HG03432 (cell line): ENCODE measurements around the gene ITGB1.

Experiments used
- ATAC-seq: cut with Tn5 transposase; IDR thresholded peaks from one replicate; pipeline ENCODE4 v1.9.1; 2021; ENCODE audit warnings: mild to moderate bottlenecking, moderate library complexity; ENCODE audit not compliant: unreplicated experiment

The ITGB1 gene

DNA sequence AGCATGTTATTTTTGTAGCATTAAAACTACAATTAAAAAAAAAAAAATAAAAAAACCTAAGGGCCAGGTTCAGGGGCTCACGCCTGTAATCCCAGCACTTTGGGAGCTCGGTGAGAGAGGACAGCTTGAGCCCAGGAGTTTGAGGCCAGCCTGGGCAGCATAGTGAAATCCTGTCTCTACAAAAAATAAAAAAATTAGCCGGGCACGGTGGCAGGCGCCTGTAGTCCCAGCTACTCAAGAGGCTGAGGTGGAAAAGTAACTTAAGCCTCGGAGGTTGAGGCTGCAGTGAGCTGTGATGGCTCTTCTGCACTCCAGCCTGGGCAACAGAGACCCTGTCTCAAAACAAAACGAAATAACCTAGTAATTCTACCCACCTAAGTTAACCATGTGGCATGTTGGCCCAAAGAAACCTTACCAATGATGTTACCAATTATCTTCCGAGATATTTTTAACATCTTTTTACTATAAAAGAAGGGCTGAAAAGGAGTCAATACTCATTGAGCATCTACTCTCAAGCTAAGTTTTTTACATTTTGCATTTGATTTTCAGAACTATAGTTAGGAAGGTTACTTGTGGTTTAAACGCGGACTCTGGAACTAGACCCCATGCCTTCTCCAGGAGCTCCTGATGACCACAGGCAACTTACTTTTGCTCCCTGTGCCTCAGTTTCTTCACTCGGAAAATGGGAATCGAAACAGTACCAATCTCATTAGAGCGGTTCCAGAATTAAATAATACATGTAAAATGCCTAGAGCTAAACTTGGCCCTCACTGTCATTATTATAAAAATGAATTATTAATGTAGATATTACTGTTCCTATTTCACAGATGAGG lies 1.4 kb downstream of the ITGB1 start:
- no peak for ATAC-seq

DNA sequence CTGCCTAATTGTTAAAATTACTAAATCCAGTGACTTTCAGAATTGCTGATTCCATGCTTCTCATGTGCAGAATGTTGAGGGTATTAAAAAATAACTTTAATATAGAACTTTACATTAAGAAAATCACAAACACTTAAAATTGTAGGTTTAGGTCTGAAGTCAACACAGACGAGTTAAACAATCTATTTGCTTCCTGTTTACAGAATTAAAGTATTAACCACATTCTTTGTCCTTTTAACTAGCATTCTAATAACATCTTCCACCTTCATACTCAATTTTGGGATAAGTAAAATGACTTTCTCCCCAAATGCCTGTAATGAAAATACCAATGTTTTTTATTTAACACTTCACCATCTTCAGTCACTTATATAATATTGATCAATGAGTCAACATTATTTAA lies 2.2 kb downstream of the ITGB1 start:
- no peak for ATAC-seq

- no peak for ATAC-seq
These were observed 2.7 kb downstream of the ITGB1 start for GRCh38 chr10:32955299-32955772.

- no peak for ATAC-seq
These were observed 3.3 kb downstream of the ITGB1 start for GRCh38 chr10:32954545-32955298.

DNA sequence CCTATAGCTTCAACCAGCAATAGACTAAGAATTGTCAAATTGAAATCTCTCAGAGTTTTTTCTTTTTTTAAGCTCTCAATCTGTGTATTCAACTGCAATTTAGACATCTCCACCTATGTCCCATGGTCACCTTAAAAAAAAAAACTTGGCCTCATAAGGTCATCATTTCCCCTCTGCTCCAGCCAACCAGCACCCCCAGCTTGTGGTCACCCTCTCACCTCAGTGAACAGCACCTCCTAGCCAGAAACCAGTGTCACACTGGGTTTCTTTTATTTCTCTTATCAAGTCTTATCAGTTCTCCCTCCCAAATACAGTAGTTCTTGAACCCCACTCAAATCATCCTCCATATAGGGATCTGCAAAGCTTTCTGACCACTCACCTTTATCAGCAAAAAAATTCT lies 4.0 kb downstream of the ITGB1 start:
- no peak for ATAC-seq

- ATAC-seq, result no peak
These were observed 4.6 kb downstream of the ITGB1 start for GRCh38 chr10:32953277-32953927.

GRCh38 chr10:32952541-32953276 lies 5.3 kb downstream of the ITGB1 start:
- ATAC-seq, result no peak

- no peak for ATAC-seq
These were observed 5.9 kb downstream of the ITGB1 start for GRCh38 chr10:32952094-32952493.

GRCh38 chr10:32951111-32951510 lies 6.9 kb downstream of the ITGB1 start:
- ATAC-seq, result no peak

DNA sequence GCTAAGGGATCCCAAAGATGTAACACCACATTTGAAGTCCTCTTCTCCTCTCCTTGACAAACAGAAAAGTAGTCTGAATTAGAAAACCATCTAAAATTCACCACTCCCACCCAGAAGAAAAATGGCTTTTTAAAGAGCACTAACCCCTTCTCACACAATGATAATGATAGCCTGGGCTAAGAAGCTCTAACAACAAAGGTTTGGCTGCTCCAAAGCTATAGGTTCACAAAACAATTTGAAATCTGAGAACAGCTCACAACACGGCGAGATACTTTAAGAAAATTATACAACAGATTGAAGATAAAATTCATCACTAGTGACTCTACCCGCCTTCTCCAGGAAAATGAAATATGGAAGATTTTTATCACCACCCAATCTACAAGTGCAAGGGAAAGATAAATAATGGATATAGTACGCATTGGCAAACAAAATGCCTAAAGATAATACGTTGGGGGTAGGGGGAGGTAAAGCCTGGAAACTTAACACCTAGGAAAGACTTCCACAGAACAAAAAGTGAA lies 7.4 kb downstream of the ITGB1 start:
- ATAC-seq, result no peak

GRCh38 chr10:32949221-32949678 lies 8.8 kb downstream of the ITGB1 start:
- no peak for ATAC-seq

DNA sequence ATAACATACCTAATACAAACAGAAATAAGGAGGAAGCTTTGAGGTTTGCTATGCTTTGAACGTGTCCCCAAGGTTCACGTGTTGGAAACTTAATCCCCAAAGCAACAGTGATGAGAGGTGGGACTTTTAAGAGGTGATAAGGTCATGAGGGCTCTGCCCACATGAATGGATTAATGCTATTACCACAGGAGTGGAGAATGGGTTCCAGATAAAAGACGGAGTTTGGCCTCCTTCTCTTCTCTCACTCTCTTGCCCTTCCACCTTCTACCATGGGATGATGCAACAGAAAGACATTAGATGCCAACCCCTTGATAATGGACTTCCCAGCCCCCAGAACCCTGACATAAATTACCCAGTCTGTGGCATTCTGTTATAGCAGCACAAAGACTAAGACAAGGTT lies 9.6 kb downstream of the ITGB1 start:
- peak; percentile 37 for ATAC-seq

- no peak for ATAC-seq
These were observed 10.4 kb downstream of the ITGB1 start for GRCh38 chr10:32947586-32947985.

DNA sequence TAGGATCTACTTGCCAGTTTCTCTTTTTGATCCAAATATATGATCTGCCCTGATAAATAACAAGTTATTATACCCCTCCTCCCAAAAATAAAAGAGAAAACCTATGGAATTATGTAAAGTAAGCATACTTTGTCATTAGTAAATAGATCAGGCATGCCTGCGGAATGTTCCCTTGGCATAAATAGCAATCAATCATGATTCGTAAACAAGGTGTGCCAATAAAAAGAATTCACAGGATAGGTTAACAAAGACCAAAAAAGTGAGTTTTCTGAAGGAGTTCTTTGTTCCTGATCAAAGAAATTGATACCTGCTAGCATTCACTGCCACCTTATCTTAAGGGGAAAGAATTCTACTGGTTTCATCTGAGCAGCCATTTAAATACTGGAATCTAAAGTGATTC lies 11.9 kb downstream of the ITGB1 start:
- ATAC-seq, result no peak

DNA sequence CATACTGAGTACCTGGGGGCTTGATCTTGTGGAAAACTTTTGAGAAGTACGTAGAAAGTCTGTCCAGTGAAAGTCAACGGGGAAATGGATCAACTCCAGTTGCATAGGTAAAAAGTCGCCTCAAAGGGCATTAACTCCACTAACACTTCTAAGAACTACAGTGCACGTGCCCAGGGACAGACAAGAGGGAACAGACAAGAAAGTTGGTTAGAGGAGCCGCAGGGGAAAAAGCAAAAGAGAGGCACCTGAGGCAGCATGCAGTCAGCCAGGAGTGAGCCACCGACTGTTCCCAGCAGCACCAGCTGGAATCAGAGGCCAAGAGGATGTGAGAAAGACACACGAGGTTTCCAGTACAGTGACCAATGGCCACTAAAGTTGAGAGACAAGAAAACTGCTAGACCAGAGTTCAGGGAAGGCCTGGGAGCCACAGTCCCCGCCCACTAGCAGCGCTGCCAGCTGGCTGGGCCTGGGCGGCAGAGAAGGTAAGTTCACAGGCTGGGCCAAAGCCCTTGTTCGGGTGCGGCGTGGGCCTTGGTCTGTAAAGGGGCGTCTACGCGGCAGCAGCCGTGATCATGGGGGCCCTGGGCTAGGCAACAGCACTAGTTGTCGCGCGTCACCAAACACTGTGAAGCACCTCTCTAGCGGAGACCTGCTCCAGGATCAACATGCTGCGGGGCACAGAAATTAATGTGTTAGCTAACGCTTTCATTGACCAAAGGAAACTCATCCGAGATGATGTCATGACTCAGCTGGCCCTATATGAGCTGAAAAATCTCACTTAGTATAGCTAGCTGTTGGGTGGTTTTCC lies 14.0 kb downstream of the ITGB1 start:
- ATAC-seq, result no peak

GRCh38 chr10:32943395-32943794 lies 14.6 kb downstream of the ITGB1 start:
- peak; percentile 66 for ATAC-seq

GRCh38 chr10:32942081-32942480 lies 15.9 kb downstream of the ITGB1 start:
- ATAC-seq, result no peak

- no peak for ATAC-seq
These were observed 16.7 kb downstream of the ITGB1 start for GRCh38 chr10:32941357-32941756.
